PFSK-1 (cell line): ENCODE data around the gene CYBA.

Source experiments
- FOXP2 ChIP-seq: optimal IDR thresholded peaks from 2 replicates; pipeline ENCODE3; 2011; ENCODE audit warnings: borderline replicate concordance, control low read depth, inconsistent platforms; ENCODE audit not compliant: insufficient read depth; ENCODE audit errors: extremely low read length, extremely low read depth
- POLR2AphosphoS5 ChIP-seq: IDR thresholded peaks from 2 replicates; pipeline ENCODE4 v1.6.1; 2012; ENCODE audit warnings: low read depth, mild to moderate bottlenecking, control low read depth, low read length, moderate library complexity
- SIN3A ChIP-seq: IDR thresholded peaks from 2 replicates; pipeline ENCODE4 v1.6.1; 2012; ENCODE audit warnings: mild to moderate bottlenecking, low read length, moderate library complexity, borderline replicate concordance; ENCODE audit not compliant: insufficient read depth
- TAF1 ChIP-seq: IDR thresholded peaks from 2 replicates; pipeline ENCODE4 v1.6.1; 2012; ENCODE audit warnings: low read length, control low read depth, borderline replicate concordance; ENCODE audit not compliant: insufficient read depth
- TF ChIP-seq, protein P1 (sequence below), 2 experiments: IDR thresholded peaks; 2 replicates each; pipeline versions ENCODE4 v1.6.1 to v1.8.0; 2011 to 2012; ENCODE audit warnings: low read depth in 2 of 2, low read length in 2 of 2, control low read depth in 1 of 2, inconsistent platforms in 1 of 2, mild to moderate bottlenecking in 1 of 2, moderate library complexity in 1 of 2; ENCODE audit not compliant: insufficient read depth in 1 of 2

DNA sequence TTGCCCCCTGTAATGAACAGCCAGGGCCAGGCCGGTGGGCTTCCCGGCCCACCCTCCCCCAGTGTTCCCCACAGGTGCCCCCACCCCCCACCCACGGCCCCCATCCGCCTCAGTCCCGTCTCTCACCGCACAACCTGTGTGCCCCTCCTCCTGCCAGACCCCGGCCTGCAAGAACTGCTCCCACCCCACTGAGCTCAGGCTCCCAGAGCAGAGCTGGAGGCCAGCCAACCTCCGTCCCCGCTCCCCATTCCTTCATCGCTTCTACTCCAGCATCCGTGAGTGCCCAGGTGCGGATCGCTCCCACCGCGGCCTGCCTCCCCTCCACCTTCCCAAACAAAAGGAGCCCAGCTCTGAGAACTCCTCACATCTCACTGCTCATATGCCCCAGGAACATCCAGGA is 7.9 kb upstream of the CYBA start:
- TF ChIP-seq POLR2AphosphoS5 (no peak), TAF1 (no peak), SIN3A (no peak), FOXP2 (no peak)
- TF ChIP-seq, protein P1, sequence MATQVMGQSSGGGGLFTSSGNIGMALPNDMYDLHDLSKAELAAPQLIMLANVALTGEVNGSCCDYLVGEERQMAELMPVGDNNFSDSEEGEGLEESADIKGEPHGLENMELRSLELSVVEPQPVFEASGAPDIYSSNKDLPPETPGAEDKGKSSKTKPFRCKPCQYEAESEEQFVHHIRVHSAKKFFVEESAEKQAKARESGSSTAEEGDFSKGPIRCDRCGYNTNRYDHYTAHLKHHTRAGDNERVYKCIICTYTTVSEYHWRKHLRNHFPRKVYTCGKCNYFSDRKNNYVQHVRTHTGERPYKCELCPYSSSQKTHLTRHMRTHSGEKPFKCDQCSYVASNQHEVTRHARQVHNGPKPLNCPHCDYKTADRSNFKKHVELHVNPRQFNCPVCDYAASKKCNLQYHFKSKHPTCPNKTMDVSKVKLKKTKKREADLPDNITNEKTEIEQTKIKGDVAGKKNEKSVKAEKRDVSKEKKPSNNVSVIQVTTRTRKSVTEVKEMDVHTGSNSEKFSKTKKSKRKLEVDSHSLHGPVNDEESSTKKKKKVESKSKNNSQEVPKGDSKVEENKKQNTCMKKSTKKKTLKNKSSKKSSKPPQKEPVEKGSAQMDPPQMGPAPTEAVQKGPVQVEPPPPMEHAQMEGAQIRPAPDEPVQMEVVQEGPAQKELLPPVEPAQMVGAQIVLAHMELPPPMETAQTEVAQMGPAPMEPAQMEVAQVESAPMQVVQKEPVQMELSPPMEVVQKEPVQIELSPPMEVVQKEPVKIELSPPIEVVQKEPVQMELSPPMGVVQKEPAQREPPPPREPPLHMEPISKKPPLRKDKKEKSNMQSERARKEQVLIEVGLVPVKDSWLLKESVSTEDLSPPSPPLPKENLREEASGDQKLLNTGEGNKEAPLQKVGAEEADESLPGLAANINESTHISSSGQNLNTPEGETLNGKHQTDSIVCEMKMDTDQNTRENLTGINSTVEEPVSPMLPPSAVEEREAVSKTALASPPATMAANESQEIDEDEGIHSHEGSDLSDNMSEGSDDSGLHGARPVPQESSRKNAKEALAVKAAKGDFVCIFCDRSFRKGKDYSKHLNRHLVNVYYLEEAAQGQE (IDR thresholded peaks at IDR 0.05; ENCODE audit: insufficient read depth in 1 of 2, low read depth in 2 of 2, low read length in 2 of 2) = no peak
